GM18498 (cell line): ENCODE results near the gene ZNF691.
"Not testable (repeated sequence)": the region's sequence is repeated elsewhere in the genome, so short reads cannot be mapped to it uniquely, and the experiment has no call there.

ENCODE experiments used
- ATAC-seq: cut with Tn5 transposase; IDR thresholded peaks from one replicate; pipeline ENCODE4 v1.9.1; 2021; ENCODE audit warnings: mild to moderate bottlenecking, moderate library complexity; ENCODE audit not compliant: unreplicated experiment

Gene ZNF691

DNA sequence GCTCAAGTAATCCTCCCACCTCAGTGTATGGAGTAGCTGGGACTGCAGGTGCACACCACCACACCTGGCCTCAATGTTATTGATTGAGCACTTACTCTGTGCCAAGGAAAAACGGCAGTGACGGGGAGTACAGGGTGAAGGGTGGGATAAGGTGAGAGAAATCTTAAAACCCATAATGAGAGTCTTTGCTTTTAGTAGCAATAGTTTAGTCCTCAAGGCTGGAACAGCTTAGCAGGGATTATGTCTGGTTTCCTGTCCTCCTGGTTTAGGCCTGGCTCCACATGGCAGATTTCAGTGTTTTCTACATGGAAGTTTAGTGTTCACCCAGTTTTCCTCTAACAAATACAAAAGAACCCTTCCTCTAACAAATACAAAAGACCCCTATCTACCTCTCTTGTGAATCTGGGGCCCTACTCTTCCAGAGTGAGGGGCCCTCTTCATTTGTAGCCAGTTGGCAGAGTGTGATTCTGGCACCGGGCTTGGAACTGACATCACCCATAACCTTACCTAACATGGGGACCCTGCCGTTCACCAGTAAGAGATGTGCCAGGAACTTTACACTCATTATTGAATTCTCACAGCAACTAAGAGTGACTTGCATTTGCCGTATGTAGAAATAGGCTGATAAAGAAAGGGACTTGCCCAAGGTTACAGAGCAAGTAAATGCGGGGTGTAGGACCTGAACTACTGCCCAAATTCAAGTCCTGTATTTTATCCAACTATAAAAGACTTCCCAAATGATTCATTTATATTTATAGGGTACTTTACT lies 6.9 kb downstream of the ZNF691 start:
- ATAC-seq, result no peak

DNA sequence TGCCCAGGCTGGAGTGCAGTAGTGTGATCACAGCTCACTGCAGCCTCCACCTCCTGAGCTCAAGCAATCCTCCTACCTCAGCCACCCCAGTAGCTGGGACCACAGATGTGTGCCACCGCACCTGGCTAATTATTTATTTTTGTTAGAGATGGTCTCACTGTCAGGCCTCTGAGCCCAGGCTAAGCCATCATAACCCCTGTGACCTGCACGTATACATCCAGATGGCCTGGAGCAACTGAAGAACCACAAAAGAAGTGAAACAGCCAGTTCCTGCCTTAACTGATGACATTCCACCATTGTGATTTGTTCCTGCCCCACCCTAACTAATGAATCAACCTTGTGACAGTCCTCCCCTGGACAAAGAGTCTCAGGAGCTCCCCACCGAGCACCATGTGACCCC lies 10.1 kb downstream of the ZNF691 start:
- ATAC-seq, result not testable (repeated sequence)

DNA sequence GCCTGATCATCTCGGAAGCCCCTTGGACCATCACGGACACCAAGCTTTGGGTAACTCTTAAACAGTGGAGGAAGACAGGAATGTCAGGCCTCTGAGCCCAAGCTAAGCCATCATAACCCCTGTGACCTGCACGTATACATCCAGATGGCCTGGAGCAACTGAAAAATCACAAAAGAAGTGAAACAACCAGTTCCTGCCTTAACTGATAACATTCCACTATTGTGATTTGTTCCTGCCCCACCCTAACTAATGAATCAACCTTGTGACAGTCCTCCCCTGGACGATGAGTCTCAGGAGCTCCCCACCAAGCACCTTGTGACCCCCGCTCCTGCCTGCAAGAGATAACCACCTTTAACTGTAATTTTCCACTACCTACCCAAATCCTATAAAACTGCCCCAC lies 13.0 kb downstream of the ZNF691 start:
- ATAC-seq, result not testable (repeated sequence)

DNA sequence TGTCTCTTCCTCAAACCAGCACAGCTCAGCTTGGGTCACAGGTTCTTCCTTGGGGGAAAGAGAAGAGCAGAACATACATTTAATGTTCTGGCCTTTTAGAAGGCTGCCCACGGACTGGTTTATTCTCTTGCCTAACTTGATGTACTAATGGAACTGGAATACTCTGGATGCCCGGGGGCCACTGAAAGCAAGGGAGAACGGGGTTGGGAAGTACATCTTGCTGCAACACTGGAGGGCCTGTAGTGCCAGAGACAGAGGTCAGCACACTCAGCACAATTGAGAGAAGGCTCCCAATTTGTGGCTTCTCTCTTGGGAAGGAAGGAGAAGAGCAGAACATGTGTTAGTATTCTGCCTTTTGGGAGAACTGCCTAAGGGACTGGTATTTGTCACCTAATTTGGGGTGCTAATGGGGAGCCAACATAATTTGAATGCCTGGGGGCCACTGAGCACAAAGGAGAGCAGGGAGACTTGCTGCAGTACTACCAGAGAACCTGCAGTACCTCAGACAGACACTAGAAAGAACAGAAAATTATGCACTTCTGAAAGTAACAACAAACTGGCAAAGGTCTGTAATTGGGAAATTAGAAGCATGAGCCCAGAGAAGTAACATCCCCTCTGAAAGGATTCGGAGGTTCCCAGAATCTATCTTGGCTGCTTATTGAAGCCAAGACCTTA lies 14.1 kb downstream of the ZNF691 start:
- no peak for ATAC-seq

DNA sequence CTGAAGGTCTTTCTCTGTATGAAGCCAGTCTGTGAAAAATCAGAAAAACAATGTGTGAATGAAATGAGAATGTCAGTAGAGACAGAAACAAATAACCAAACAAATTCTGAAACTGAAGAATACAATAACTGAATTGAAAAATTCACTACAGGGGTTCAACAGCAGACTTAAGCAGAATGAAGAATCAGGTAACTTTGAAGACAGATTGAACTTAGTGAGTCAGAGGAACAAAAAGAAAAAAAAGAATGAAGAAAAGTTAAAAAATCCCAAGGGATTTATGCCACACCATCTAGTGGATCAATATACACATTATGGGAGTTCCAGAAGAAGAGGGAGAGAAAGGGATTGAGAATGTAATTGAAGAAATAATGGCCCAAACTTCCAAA lies 14.6 kb downstream of the ZNF691 start:
- no peak for ATAC-seq

DNA sequence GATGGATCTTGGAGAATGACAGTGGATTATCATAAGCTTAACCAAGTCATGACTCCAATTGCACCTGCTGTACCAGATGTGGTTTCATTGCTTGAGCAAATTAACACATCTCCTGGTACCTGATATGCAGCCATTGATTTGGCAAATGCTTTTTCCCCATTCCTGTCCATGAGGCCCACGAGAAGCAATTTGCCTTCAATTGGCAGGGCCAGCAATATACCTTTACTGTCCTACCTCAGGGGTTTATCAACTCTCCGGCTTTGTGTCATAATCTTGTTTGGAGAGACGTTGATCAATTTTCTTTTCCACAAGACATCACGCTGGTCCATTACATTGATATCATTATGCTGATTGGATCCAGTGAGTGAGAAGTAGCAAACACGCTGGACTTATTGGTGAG lies 20.1 kb downstream of the ZNF691 start:
- ATAC-seq, result no peak

DNA sequence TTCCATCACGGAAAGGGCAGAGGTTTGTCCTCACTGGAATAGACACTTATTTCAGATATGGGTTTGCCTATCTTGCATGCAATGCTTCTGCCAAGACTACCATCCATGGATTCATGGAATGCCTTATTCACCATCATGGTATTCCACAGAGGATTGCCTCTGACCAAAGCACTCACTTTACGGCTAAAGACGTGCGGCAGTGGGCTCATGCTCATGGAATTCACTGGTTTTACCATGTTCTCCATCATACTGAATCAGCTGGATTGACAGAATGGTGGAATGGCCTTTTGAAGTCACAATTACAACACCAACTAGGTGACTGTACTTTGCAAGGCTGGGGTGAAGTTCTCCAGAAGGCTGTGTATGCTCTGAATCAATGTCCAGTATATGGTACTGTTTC lies 22.1 kb downstream of the ZNF691 start:
- ATAC-seq, result not testable (repeated sequence)

DNA sequence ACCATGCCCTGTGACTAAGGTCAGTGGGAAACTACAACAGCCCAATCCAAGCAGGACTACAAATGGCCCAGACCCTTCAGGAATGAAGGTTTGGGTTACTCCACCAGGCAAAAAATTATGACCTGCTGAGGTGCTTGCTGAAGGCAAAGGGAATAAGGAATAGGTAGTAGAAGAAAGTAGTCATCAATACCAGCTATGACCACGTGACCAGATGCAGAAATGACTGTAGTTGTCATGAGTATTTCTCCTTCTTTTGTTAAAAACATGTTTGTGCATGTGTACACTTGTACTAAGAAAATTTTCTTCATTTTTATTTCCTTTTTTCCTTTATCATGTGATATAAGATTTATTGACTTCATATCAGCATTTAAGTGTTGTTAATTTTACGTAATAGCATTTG lies 22.8 kb downstream of the ZNF691 start:
- not testable (repeated sequence) for ATAC-seq

DNA sequence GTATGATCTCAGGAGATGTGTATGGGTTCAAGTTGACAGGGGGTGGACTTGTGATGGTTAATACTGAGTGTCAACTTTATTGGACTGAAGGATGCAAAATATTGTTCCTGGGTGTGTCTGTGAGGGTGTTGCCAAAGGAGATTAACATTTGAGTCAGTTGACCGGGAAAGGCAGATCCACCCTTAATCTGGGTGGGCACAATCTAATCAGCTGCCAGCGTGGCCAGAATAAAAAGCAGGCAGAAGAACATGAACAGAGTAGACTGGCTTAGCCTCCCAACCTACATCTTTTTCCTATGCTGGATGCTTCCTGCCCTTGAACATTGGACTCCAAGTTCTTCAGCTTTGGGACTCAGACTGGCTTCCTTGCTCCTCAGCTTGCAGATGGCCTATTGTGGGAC lies 23.3 kb downstream of the ZNF691 start:
- ATAC-seq, result not testable (repeated sequence)

DNA sequence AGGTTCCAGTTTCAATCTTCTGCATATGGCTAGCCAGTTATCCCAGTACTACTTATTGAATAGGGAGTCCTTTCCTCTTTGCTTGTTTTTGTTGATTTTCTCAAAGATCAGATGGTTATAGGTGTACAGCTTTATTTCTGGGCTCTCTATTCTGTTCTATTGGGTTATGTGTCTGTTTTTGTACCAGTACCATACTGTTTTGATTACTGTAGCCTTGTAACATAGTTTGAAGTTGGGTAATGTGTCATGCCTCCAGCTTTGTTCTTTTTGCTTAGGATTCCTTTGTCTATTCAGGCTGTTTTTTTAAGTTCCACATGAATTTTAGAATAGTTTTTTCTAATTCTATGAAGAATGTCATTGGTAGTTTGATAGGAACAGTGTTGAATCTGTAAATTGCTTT lies 26.7 kb downstream of the ZNF691 start:
- not testable (repeated sequence) for ATAC-seq

DNA sequence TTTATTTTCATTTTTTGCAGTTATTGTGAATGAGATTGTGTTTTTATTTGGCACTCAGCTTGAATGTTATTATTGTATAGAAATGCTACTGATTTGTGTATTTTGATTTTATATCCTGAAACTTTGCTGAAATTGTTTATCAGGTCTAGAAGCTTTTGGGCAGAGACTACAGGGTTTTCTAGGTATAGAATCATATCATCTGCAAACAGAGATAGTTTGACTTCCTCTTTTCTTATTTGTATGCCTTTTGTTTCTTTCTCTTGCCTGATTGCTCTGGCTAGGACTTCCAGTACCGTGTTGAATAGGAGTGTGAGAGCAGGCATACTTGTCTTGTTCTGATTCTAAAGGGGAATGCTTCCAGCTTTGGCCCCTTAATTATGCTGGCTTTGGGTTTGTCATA lies 27.3 kb downstream of the ZNF691 start:
- ATAC-seq, result no peak

DNA sequence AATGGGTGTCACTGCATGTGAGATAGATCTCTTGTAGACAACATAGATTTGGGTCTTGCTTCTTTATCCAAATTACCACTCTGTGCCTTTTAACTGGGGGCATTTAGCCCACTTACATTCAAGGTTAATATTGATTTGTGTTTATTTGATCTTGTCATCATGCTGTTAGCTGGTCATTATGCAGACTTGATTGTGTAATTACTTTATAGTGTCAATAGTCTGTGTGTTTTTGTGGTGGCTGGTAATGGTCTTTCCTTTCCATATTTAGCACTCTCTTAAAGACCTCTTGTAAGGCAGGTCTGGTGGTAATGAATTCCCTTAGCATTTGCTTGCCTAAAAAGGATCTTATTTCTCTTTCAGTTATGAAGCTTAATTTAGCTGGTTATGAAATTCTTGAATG lies 29.6 kb downstream of the ZNF691 start:
- ATAC-seq, result no peak

DNA sequence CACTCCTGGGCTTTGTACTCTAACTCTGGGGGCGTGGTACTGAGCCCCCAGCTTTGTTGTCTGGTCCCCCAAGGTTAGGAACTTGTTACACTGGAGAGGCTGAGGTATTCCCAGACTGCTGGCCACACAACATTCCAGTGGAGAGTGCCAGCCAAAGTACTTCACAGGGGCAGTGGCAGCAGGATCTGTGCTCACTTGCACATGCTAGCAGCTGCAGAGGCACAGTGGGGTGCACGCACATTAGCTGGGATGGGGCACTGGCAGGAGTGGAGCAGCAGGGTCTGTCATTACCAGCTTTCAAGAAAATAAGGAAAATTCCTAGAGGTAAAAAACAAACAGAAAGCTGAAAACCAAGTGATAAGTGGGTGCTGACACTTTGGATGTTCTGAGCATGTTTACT lies 31.0 kb downstream of the ZNF691 start:
- ATAC-seq, result no peak

DNA sequence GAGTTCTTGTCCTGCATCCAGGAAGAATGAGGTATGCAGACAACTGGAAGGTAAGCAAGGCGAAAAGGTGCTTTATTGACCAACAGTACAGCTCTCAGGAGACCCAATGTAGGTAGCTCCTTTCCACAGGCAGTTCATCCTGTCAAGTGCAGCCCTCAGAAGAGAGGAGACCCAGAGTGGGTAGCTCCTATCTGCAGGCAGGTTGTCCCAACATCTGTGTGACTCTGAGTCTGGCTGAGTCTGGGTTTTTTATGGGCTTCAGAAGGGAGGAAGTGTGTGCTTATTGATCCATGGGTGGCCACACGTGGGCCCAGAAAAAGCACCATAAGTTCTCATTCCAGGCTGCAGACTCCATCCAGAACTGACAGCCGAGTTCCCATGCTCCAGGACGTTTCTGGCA lies 34.0 kb downstream of the ZNF691 start:
- ATAC-seq, result no peak

DNA sequence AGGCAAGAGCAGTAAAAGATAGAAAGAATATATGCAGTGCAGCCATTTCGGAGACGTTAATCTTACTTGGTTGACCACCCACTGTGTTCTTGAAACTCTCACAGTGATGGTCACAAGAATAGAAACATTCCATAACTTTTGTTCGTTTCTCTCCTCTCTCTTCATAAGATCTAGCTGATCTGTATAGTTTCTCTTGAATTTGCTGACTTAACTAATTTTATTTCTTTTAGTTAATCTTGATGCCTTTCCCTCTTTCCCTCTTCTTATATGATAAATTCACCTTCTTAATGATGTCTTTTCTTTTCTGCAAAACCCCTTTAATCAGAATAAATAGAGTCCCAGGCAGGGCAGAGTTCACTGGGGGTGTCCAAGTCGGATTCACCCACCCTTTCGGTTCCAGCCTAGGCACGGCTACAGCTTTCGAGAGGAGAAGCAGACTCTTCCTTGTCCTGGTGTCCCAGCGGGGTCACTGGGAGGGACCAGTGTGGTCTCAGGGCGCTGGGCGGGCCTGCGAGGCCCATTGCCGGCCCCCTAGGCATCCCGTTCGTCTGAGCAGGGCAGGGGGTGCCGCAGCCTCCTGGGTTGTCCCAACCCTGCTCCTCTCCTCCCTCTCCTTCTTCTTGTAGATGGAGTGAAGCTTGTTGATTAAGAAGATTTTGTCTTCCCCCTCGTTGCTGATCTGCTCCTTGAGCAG lies 39.8 kb downstream of the ZNF691 start:
- ATAC-seq, result no peak

DNA sequence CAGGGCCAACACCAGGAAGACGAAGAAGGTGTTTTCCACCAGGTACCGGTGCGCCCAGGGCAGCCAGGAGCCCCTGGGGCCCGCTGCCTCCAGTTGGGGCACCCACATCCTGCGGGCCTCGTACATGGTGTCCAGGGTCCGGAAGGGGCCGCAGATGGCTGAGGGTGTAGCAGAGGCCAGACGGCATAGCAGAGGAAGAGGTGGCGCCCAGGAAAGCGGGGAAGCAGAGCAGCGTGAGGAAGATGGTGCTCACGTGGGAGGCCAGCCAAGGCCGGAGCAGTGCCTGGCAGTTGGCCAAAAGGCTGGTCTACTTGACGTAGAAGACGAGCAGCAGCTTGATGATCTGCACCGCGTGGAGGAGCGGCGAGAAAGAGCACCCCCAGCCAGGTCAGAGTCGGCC lies 40.4 kb downstream of the ZNF691 start:
- no peak for ATAC-seq

DNA sequence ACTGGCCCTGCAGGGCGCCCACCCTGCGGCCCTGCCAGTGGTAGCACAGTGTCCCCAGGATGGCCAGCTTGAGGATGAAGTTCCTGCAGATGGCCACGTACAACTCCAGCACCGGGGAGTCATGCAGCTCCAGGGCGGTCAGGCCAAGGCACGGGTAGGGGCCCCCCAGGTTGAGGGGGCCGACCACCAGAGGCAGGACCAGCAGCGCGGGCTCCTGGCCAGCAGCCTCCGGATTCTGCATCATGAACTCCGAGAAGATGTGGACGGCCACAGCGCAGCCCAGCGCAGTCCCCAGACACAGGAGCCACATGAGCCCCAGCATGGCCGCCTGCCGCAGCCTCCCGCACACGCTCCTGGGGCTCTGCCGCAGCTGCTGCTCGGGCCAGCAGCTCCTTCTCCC lies 41.0 kb downstream of the ZNF691 start:
- no peak for ATAC-seq

DNA sequence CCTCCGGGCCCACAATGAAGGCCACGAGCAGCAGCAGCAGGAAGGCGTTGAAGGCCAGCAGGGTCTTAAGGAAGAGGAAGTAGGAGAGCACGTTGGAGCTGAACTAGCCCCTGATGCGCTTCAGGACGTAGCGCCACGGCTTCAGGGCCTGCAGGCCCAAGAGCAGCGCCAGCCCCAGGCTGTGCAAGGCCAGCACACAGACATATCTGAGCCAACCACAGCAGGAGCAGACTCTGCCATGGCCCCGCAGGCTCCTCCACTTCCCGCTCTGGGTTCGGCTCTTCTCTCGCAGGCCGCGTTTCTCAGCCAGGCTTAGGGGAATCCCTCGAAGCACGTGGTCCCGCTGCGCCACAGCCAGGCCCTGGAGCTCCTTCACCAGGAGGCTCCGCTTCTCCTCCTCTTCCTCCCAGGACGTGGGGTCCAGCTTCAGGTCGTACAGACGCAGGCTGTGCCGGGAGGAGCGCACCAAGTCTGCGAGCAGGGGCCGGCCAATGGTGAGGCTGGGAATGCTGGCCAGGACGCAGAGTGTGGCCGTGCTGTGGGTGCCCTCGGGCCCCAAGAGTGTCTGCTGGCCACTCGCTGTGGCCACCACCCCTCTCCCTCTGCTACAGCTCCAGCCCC lies 41.7 kb downstream of the ZNF691 start:
- ATAC-seq, result no peak

DNA sequence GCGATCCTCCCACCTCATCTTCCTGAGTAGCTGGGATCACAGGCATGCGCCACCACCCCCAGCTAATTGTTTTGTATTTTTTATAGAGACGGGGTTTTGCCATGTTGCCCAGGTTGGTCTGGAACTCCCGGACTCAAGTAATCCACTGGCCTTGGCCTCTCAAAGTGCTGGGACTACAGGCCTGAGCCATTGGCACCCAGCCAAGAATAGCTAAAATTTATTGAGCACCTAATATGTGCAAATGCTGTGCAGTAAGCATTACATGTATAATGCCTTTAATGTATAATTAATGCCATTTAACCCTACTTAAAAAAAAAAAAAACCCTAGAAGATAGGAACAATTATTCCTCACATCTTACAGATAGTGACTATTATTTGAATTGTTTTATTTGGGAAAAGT lies 42.9 kb downstream of the ZNF691 start:
- ATAC-seq, result no peak

DNA sequence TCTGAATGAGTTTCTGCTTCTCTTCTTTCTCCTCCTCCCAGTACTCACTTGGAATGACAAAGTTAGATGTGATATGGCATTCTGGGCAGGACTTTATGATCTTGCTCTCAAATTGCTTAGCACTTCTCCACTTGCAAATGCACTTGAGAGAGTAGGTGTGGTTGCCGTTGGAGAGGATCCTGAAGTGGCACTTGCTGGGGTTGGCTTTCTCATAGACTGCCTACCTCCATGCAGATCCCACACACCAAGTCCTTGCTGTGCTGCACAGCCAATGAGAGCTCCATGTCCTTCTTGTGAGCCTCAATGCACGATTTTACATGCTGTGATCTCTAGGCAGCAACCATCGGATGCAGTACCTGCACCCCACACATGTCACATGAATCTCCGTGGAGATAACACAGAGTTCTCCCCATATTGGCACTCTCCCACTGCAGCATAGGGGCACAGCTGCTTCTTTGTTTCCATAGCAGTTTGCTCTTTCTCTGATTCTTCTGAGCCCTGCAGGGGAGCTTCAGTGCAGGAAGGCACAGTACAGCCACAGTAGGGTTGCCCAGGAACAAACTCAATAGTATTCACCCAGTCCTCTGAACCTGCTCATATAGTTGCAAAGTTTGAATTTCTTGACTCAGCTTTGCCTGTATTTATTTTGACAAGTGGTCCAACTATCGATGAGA lies 45.2 kb downstream of the ZNF691 start:
- no peak for ATAC-seq

DNA sequence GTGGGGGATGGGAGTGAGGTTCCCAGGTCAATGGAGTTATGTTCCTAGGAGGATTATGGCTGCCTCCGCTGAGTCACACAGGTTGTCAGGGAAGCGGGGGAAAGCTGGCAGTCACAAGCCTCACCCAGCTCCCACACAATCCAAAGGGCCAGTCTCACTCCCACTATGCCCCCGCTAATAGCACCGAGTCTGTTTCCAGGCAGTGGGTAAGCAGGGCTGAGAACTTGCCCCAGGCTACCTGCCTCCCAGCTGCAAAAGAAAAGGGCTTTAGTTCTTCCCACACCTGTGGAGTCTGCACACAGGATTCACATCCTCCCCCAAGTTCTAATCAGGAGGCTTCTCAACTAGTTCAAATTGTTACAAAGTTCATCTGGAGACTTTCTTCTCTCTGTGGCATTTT lies 53.5 kb downstream of the ZNF691 start:
- not testable (repeated sequence) for ATAC-seq
